Endothelial cell of umbilical vein (primary cell): ENCODE data around the gene ICE1. TPM values are rescaled to one million over a fixed set of nuclear protein-coding genes. Genes with fewer than 3 reads are reported as not detected.

Source experiments
- BruUV-seq: library from RNA; stranded (reverse); fragments of 400-500 nt; replicated peaks from 2 replicates; lab custom pipeline; 2021; lab: Mats Ljungman, UMichigan
- CTCF ChIA-PET: fragments of 300-600, 350-600 bp; sonication (Branson Sonifier 250); formaldehyde crosslinking; loops from one replicate; lab custom pipeline; 2021; ENCODE audit warnings: antibody characterized with exemption, inconsistent platforms; lab: Charles Lee
- POLR2A ChIA-PET: fragments of 300-600, 350-600 bp; sonication (Branson Sonifier 250); formaldehyde crosslinking; loops from one replicate; lab custom pipeline; 2021; ENCODE audit warnings: antibody characterized with exemption, inconsistent platforms; lab: Charles Lee
- DNase-seq: peaks from one replicate; pipeline ENCODE4 v3.0.0-alpha.2; 2011; ENCODE audit warnings: low read depth, low spot score
- FAIRE-seq: peaks from 2 replicates; lab custom pipeline; 2011; peaks lifted over from hg19 to GRCh38; lab: Jason Lieb, UNC
- H2AFZ ChIP-seq: 2 replicates; pipeline ENCODE4 v1.6.0; 2012; ENCODE audit warnings: low read depth, low read length, control low read depth, inconsistent platforms
- H3K27ac ChIP-seq: 2 replicates; pipeline ENCODE4 v1.5.1; 2011; ENCODE audit warnings: low read depth, mild to moderate bottlenecking, control low read depth, low read length, moderate library complexity; ENCODE audit not compliant: insufficient read depth
- H3K27me3 ChIP-seq, 2 experiments: 2 replicates each; pipeline versions ENCODE4 v1.6.0 to v1.6.1; 2011; ENCODE audit warnings: low read length in 2 of 2, mixed read lengths in 1 of 2; ENCODE audit not compliant: control insufficient read depth in 2 of 2, insufficient read depth in 2 of 2
- H3K36me3 ChIP-seq, 2 experiments: 2 replicates in 1 of 2; 3 replicates in 1 of 2; pipeline ENCODE4 v1.5.1; 2011; ENCODE audit warnings: low read length in 2 of 2, mild to moderate bottlenecking in 1 of 2, moderate library complexity in 1 of 2; ENCODE audit not compliant: control insufficient read depth in 2 of 2, insufficient read depth in 2 of 2; ENCODE audit errors: extremely low read depth in 1 of 2
- H3K4me1 ChIP-seq: 3 replicates; pipeline ENCODE4 v1.5.1; 2011; ENCODE audit warnings: mild to moderate bottlenecking, low read length; ENCODE audit not compliant: control insufficient read depth, insufficient read depth; ENCODE audit errors: extremely low read depth
- H3K4me2 ChIP-seq: 2 replicates; pipeline ENCODE4 v1.6.1; 2011; ENCODE audit warnings: low read length, control low read depth, mixed read lengths; ENCODE audit not compliant: insufficient read depth
- H3K4me3 ChIP-seq, 3 experiments: fragments of 200-600 bp in 1 of 3; sonication (generic), shearing (Covaris generic) in 1 of 3; replicated peaks in 1 of 3; 2 replicates each; pipeline ENCODE4 v1.5.1; 2011 to 2016; ENCODE audit warnings: control low read depth in 3 of 3, low read length in 3 of 3, mild to moderate bottlenecking in 2 of 3, inconsistent platforms in 1 of 3, low read depth in 1 of 3, moderate library complexity in 1 of 3; ENCODE audit not compliant: insufficient read depth in 1 of 3
- H3K79me2 ChIP-seq: 2 replicates; pipeline ENCODE4 v1.6.0; 2012; ENCODE audit warnings: low read length, inconsistent platforms; ENCODE audit not compliant: control insufficient read depth, insufficient read depth
- H3K9ac ChIP-seq: replicated peaks from 2 replicates; pipeline ENCODE3; 2011; ENCODE audit warnings: low read length, control low read depth; ENCODE audit not compliant: insufficient read depth; ENCODE audit errors: extremely low read depth
- H3K9me1 ChIP-seq: replicated peaks from 3 replicates; pipeline ENCODE4 v1.6.0; 2011; ENCODE audit warnings: mild to moderate bottlenecking, low read length; ENCODE audit not compliant: control insufficient read depth, insufficient read depth; ENCODE audit errors: extremely low read depth
- H3K9me3 ChIP-seq: replicated peaks from 2 replicates; pipeline ENCODE4 v1.5.1; 2012; ENCODE audit warnings: low read length, inconsistent platforms; ENCODE audit not compliant: control insufficient read depth, insufficient read depth
- H4K20me1 ChIP-seq: replicated peaks from 2 replicates; pipeline ENCODE3; 2011; ENCODE audit warnings: mild to moderate bottlenecking, low read length; ENCODE audit not compliant: control insufficient read depth, insufficient read depth; ENCODE audit errors: extremely low read depth
- CTCF ChIP-seq, 2 donors: IDR thresholded peaks; 1 replicate in 1 of 2; 2 replicates in 1 of 2; pipeline ENCODE4 v1.5.1; 2011; ENCODE audit warnings: low read length in 2 of 2, mild to moderate bottlenecking in 2 of 2, moderate library complexity in 2 of 2, control low read depth in 1 of 2, inconsistent platforms in 1 of 2, low read depth in 1 of 2; ENCODE audit not compliant: insufficient read depth in 1 of 2; ENCODE audit errors: extremely low read depth in 1 of 2
- EZH2 ChIP-seq: IDR thresholded peaks from 2 replicates; pipeline ENCODE4 v1.6.1; 2012; ENCODE audit warnings: borderline replicate concordance, low read depth, mild to moderate bottlenecking, moderate library complexity, low read length, inconsistent platforms; ENCODE audit not compliant: severe bottlenecking
- FOS ChIP-seq: IDR thresholded peaks from 2 replicates; pipeline ENCODE4 v1.6.1; 2011; ENCODE audit warnings: mild to moderate bottlenecking, low read length, moderate library complexity, borderline replicate concordance; ENCODE audit not compliant: insufficient read depth
- GATA2 ChIP-seq: IDR thresholded peaks from 2 replicates; pipeline ENCODE4 v1.7.0; 2011; ENCODE audit warnings: low read depth, mild to moderate bottlenecking, moderate library complexity, mixed read lengths, low read length; ENCODE audit not compliant: insufficient read length, insufficient read depth
- JUN ChIP-seq: IDR thresholded peaks from 2 replicates; pipeline ENCODE4 v1.6.1; 2011; ENCODE audit warnings: borderline replicate concordance, low read depth; ENCODE audit not compliant: insufficient read length, insufficient read depth
- MYC ChIP-seq: IDR thresholded peaks from one replicate; pipeline ENCODE4 v1.6.1; 2011; ENCODE audit warnings: mild to moderate bottlenecking, low read depth, low read length
- POLR2A ChIP-seq: IDR thresholded peaks from 2 replicates; pipeline ENCODE4 v1.6.1; 2012; ENCODE audit warnings: low read depth, mild to moderate bottlenecking, control low read depth, low read length
- POLR2AphosphoS5 ChIP-seq: IDR thresholded peaks from 2 replicates; pipeline ENCODE4 v1.6.1; 2012; ENCODE audit warnings: low read depth, mild to moderate bottlenecking, control low read depth, low read length, moderate library complexity; ENCODE audit not compliant: insufficient read depth
- dilution Hi-C: fragments of 300-500 bp; cut with MboI; formaldehyde crosslinking; loops from one replicate; pipeline ENCODE4 v1.15.0; 2019; ENCODE audit warnings: low sequenced_read_pairs; ENCODE audit not compliant: extremely low pct_ligation_motif_present
- intact Hi-C: fragments of 100-400 bp; cut with micrococcal nuclease; formaldehyde crosslinking; loops from one replicate; pipeline ENCODE4 v1.10.0; 2022
- polyA plus RNA-seq, 4 experiments: library from polyadenylated mRNA; depleted of rRNA in 3 of 4; stranded (reverse) in 3 of 4; unstranded in 1 of 4; fragments of >200 nt; gene quantifications; 2 replicates each; pipeline versions ENCODE4 v1.2.1 to v1.2.3, GENCODE V29; 2011 to 2012; ENCODE audit warnings: missing spikeins in 1 of 4
- total RNA-seq: library from RNA; stranded (reverse); gene quantifications from 2 replicates; pipeline ENCODE4 v1.2.3, GENCODE V29; 2021
- TF ChIP-seq, protein P1 (sequence below): IDR thresholded peaks from 2 replicates; pipeline ENCODE4 v1.6.1; 2011; ENCODE audit not compliant: insufficient read depth, insufficient read length

Gene ICE1
- total and polyA plus RNA-seq, 2 donors (not counting 3 experiments of a cell fraction or from before 2014, with no cell fraction given) = 8.8 to 29.1 TPM

DNA sequence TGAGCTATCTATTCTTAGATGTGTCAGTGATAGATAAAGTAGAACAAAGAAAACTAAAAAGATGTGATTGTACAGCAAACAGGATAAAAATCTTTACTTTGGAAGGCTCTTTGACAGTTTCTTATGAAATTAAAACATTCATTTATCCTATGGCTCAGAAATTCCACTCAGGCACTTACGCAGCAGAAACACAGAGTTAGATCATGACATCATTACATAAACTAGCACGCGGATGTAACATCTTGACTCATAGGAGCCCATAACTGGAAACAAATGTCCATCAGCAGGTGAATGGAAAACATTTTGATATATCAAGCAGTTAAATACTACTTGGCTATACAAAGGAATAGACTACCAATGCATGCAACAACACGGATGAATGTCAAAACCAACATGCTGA is 45.3 kb downstream of the ICE1 start:
- H3K79me2 ChIP-seq = no peaks in the 10 kb centered on the region
- no peak overlapping the region for H3K9ac ChIP-seq
- H3K9me3 ChIP-seq = no peaks in the 10 kb centered on the region
- peaks cover 4 to 9% of the 10 kb centered on the region in 2 experiments for H3K36me3 ChIP-seq
- no peaks in the 10 kb centered on the region for H3K4me1 ChIP-seq
- H3K4me3 ChIP-seq = no peak overlapping the region
- H4K20me1 ChIP-seq = no peaks in the 10 kb centered on the region
- H2AFZ ChIP-seq = no peak overlapping the region
- FAIRE-seq (no peak), DNase-seq (no peak)
- CTCF ChIA-PET = no interaction called here
- TF ChIP-seq EZH2 (no peak), GATA2 (no peak), CTCF (IDR thresholded peaks at IDR 0.05; ENCODE audit: extremely low read depth in 1 of 2, insufficient read depth in 1 of 2, low read depth in 1 of 2, low read length in 2 of 2) (no peak), POLR2AphosphoS5 (no peak), MYC (no peak), JUN (no peak), FOS (no peak), POLR2A (no peak)
- TF ChIP-seq, protein P1, sequence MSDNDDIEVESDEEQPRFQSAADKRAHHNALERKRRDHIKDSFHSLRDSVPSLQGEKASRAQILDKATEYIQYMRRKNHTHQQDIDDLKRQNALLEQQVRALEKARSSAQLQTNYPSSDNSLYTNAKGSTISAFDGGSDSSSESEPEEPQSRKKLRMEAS = no peak
- POLR2A ChIA-PET = no interaction called here
- H3K4me2 ChIP-seq = no peak overlapping the region
- BruUV-seq = no TSS peak
- H3K27ac ChIP-seq = no peak overlapping the region
- H3K27me3 ChIP-seq = no peaks in the 10 kb centered on the region
- intact Hi-C loops = no loop called here
- H3K9me1 ChIP-seq = no peaks in the 10 kb centered on the region
- dilution Hi-C loops = no loop called here
